GM21526 (cell line): ENCODE results near the gene KRTAP5-2.
"Not testable (repeated sequence)": the region's sequence is repeated elsewhere in the genome, so short reads cannot be mapped to it uniquely, and the experiment has no call there.

Source experiments
- ATAC-seq: cut with Tn5 transposase; IDR thresholded peaks from one replicate; pipeline ENCODE4 v1.9.1; 2021; ENCODE audit warnings: moderate library complexity; ENCODE audit not compliant: unreplicated experiment, low FRiP score

The KRTAP5-2 gene, protein sequence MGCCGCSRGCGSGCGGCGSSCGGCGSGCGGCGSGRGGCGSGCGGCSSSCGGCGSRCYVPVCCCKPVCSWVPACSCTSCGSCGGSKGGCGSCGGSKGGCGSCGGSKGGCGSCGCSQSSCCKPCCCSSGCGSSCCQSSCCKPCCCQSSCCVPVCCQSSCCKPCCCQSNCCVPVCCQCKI

GRCh38 chr11:1597994-1598380, at the start of gene KRTAP5-2:
TSS of gene KRTAP5-2 (minus strand) at chr11:1598294. CDS start at chr11:1598250, 44 bp downstream.
- ATAC-seq = no peak

DNA sequence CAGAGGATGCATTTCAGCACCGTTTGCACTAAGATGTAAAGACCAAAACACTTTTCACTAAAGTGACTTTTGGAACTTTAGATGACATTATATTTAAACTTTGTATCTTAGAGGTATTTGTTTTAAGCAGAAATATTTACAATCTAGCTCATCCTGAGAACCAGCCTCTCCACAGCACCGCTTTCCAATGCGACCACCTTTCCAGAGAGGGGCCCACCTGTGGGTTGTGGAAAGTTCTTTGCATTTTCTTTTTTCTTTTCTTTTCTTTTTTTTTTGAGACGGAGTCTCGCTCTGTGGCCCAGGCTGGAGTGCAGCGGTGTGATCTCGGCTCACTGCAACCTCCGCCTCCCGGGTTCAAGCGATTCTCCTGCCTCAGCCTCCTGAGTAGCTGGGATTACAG, 48.4 kb upstream of the KRTAP5-2 start:
- not testable (repeated sequence) for ATAC-seq

DNA sequence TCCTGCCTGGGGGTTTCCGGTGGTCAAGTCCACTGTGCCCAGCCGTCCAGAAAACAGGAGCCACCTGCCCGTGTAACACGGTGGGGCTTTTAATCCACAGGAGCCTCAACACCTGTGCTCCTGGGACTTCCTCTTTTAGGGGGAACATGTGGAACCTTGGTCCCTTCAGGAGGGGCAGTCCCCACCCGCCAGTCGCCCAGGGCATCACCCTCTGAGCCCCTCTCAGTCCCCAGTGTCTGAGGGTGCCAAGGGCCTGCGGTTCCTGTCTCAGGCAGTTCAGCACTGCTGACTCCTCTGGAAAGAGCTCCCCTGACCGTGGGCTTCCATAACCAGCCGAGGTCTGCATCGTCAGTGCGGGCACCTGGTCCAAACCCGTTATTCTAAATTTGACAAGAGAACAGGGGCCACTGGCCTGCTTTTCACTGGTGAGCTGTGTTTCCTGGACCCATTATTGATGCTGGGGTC, 47.3 kb upstream of the KRTAP5-2 start:
- no peak for ATAC-seq

DNA sequence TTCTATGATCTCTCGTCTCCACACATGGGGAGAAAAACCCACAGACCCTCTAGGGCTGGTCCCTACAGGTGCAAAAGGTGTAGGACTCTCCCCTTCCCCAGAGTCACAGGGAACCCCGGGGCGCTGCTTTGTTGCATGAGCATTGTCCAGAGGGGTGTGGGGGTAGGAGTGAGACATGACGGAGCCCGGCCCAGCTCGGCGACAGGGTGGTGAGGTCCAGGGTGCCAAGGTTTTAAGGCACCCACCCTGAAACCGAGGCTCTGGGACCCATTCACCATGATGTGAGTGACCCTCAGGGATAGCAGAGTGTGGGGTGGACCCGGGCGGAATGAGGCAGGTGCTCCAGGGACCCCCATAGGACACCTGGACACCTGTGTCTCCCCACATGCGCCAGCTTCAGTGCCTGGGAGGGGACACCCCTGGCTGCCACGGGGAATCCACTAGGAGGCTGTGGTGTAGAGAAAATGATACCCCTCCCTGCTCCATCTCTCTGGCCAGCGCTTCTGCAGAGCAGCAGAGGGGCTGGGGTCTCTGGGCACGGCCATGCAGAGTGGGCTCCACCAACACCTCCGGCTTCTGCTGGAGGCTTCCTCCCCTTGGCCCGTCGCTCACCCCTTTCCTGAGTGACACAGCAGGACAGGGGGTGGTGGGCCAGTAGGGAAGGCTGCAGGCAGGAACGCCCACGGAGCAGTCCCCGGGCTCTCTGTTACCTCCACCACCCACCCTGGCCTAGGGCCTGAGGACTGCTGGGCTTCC, 46.7 kb upstream of the KRTAP5-2 start:
- ATAC-seq = no peak

- no peak for ATAC-seq
Observed at GRCh38 chr11:1643146-1643690, 45.1 kb upstream of the KRTAP5-2 start.

DNA sequence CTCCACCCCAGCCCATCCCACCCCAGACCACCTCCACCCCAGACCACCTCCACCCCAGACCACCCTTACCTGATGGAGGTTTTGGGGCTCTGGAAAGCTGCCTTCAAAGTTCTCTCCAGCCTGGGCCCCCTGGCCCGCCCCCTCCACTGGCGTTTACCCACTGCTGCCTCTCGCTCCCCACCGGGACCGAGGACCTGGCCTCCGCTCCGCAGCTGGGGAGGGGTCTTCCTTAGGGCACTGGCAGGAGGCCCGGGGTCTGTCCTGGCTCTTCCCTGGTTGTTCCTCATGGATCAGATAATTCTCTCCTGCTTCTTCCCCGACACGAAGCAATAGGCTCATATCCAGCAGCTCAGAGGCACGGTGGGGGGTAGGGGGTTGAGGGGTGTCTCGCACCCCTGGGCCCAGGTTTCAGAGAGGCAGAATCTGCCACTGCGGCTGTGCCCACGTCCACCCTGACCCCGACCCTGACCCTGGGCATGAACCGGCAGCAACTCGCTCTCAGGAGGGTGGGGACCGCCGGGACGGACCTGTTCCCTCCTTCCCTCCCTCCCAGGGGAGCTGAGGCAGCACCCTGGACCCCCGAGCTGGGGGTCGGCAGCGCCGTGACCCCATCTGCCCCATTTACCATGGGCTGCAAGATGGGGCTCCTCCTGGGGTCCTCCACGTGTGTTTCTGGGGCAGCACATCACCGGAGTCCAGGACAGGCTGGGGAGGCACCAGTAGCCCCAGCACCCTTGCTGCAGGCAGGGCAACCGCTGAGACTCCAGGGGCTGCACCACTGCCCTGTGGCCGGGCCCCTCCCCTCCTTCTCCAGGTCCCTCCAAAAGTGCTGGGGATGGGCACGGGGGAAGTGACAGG, 44.4 kb upstream of the KRTAP5-2 start:
- ATAC-seq = no peak

DNA sequence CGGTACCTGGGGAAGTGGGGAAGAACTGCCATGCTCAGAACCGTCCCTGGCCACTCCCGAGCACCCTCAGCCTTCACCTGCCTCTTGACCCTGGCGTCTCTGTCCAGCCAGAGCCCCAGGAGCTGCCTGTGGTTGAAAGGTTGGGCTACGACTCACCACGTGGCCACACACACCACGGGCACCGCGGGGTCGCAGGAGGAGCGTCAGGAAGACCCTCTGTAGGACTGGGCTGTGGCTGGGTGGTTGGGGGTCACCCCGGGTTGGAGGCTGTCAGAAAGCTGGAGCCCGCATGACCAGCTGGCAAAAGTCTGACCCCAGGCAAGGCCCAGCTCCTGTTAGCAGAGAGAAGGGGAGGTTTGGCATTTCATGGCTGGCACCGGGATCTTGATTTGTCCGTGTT, 43.0 kb upstream of the KRTAP5-2 start:
- ATAC-seq = no peak

- no peak for ATAC-seq
Observed at GRCh38 chr11:1640076-1640946, 42.2 kb upstream of the KRTAP5-2 start.

- ATAC-seq = no peak
Observed at GRCh38 chr11:1639666-1640065, 41.6 kb upstream of the KRTAP5-2 start.

DNA sequence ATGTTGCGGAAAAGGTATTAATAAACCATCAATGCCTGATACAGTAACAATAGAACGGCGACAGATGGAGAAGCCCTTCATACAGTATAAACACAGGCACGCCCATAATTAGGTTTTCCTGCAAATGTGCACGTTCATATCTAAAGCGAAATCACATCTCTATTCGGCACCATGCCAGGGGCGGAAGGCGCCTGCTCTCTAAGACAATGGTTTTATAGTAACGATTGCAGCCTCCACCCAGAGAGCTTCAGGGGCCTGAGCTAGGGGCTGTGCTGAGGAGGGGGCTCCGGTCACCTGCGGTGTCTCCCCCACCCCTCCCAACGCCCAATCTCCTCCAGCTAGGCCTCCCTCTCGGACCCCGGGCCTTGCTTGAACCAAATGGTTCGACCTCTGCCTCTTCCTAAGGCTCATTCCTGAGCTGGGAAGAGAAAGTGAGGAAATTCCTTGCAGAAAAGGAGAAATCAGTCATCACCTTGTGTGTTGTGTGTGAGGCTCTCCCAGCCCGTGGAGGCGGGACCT, 41.1 kb upstream of the KRTAP5-2 start:
- no peak for ATAC-seq

DNA sequence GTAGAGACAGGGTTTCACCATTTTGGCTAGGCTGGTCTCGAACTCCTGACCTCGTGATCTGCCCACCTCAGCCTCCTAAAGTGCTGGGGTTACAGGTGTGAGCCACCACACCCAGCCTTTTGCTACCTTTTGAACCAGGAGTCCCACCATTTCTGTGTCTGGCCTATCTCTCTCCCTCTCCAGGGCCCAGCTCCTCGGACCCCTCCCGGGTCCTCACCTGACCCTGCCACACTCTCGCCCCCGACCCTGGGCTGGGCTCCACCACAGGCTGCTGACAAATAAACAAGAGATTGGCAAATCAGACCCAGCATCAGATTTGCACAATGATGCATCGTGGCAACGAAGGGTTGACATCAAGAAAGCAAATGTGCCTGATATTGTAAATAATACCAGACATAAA, 40.2 kb upstream of the KRTAP5-2 start:
- no peak for ATAC-seq

- no peak for ATAC-seq
Observed at GRCh38 chr11:1637628-1638027, 39.5 kb upstream of the KRTAP5-2 start.

DNA sequence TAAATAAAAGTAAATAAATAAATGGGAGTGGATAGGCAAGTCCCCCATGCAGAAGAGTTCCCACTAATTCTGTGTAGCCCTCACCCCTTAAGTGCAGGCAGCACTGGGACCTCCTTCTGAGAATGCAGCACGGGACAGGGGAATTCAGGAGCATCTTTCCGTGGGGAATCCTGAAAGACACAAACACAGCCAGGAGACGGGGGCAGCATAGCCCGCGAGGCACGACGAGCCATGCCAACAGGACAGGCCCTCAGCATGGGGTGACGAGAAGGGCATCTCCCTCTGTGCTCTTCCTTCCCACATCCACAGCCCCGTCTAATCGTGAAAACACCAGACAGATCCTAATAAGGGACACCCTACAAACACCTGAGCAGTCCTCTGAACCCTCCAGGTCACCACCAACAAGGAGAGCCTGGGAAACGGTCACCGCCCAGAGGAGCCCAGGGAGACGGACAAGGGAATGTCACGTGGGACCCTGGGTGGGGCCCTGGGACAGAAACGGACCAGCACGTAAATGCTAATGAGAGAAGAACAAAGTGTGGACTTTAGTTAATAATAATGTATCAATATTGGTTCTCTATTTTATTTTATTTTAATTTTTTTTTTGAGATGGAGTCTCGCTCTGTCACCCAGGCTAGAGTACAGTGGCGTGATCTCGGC, 38.3 kb upstream of the KRTAP5-2 start:
- no peak for ATAC-seq

- ATAC-seq = no peak
Observed at GRCh38 chr11:1633864-1634263, 35.8 kb upstream of the KRTAP5-2 start.

DNA sequence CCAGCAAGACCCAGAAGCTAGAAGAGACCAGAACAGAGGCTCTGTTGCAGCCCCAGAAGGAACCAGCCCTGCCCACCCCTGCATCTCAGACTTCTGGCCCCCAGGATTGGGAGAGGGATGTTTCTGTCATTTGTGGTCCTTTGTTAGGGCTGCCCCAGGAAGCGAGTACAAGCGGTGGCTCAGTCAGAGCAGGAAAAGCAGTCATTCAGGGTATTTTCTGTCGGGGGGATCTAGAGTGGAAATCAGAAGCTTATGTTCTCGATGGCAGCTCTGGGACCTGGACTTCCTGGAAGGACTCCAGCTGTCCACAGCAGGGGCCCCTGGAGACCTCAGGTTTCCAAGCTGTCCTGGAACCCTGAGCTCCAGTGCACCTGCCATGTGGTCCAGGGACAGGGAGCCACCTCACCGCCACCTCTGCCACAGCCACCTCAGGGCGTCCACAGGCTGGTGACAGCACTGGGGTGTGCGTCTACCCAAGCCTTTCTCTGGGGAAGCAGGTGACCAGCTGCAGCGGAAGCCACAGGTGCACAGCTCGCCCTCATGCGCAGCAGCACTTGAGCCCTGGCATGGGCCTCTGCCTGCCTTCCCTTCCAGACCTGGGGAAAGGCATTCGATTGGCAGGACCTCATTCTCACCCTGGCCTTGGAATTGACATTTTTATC, 34.1 kb upstream of the KRTAP5-2 start:
- no peak for ATAC-seq

DNA sequence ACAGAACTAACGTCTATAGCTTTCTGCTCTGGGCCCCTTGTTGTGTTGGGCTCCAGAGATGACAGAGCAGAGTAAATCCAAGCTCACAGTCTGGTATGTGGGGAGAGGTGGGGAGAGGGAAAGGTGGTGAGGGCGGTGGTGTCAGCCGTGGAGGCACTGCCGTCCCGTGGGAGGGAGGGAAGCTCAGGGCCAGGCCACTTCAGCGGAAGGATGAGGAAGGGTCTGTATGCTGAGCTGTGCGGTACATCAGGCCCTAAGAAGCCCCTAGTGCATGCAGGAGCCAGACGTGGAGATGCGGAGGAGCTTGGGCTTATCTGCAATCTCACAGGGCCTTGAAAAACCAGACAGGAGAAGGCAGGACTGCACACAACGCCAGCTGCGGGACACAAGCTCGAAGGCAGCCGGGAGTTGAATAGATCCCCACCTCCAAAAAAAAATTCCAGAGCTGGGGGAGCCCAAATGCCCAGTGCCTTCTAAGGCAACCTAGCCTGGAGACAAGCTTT, 33.0 kb upstream of the KRTAP5-2 start:
- ATAC-seq = no peak

- no peak for ATAC-seq
Observed at GRCh38 chr11:1630271-1630670, 32.2 kb upstream of the KRTAP5-2 start.

DNA sequence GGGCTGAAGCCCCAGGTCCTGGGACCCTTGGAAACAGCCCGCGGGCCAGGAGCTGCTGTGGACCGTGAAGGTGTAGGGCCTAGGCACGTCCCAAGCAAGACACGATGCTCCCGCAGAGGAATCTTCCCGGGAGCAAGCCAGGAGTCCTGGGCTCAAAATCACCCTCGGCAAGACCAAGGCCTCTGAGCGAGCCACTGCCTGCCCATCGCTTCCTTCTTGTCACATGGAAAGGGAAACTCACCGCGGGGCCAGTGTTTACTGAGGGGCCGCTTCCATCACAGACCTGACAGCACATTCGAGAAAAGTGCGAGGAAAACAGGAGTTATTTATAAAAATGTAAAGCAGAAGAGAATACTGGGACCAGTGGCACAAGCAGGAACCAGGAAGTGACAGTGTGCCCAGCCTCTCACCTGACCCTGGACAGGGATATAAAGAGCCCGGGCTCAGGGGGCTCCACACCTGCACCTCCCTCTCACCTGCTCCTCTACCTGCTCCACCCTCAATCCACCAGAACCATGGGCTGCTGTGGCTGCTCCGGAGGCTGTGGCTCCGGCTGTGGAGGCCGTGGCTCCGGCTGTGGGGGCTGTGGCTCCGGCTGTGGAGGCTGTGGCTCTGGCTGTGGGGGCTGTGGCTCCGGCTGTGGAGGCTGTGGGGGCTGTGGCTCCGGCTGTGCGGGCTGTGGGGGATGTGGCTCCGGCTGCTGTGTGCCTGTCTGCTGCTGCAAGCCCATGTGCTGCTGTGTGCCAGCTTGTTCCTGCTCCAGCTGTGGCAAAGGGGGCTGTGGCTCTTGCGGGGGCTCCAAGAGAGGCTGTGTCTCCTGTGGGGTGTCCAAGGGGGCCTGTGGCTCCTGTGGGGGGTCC, 31.5 kb upstream of the KRTAP5-2 start, which contains the start of gene KRTAP5-5:
Gene KRTAP5-5 (plus strand): TSS at position 450 of the 860 bp plus-strand sequence. CDS start 66 bp downstream, at position 516.
- ATAC-seq = no peak
